ENCODE results near the gene ZSCAN5B.

- TF ChIP-seq, protein P1, sequence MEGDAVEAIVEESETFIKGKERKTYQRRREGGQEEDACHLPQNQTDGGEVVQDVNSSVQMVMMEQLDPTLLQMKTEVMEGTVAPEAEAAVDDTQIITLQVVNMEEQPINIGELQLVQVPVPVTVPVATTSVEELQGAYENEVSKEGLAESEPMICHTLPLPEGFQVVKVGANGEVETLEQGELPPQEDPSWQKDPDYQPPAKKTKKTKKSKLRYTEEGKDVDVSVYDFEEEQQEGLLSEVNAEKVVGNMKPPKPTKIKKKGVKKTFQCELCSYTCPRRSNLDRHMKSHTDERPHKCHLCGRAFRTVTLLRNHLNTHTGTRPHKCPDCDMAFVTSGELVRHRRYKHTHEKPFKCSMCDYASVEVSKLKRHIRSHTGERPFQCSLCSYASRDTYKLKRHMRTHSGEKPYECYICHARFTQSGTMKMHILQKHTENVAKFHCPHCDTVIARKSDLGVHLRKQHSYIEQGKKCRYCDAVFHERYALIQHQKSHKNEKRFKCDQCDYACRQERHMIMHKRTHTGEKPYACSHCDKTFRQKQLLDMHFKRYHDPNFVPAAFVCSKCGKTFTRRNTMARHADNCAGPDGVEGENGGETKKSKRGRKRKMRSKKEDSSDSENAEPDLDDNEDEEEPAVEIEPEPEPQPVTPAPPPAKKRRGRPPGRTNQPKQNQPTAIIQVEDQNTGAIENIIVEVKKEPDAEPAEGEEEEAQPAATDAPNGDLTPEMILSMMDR (conservative IDR thresholded peaks at IDR 0.05; ENCODE audit: low read depth, low read length), result no peak
- TF ChIP-seq EZH2 (IDR thresholded peaks at IDR 0.05; ENCODE audit: low read length, unreplicated experiment) (no peak), EZH2phosphoT487 (IDR thresholded peaks at IDR 0.05; ENCODE audit: borderline replicate concordance, low read length) (no peak)
Observed at GRCh38 chr19:56177564-56178243, 19.9 kb downstream of the ZSCAN5B start.

Measured in PC-3 (cell line).